Measurements from ENCODE around the gene USP43.
"Not testable (repeated sequence)": the region's sequence is repeated elsewhere in the genome, so short reads cannot be mapped to it uniquely, and the experiment has no call there.

USP43 gene

GRCh38 chr17:9636501-9636900, 8.8 kb upstream of the USP43 start:
- TF ChIP-seq POLR2A (IDR thresholded peaks at IDR 0.05; ENCODE audit: low read depth, low read length): no peak
- DNase-seq (ENCODE audit: insufficient read length, low spot score): no peak
- no peak for FAIRE-seq

GRCh38 chr17:9640388-9640787, 4.9 kb upstream of the USP43 start:
- not testable (repeated sequence) for FAIRE-seq; DNase-seq (ENCODE audit: insufficient read length, low spot score)

- TF ChIP-seq POLR2A (IDR thresholded peaks at IDR 0.05; ENCODE audit: low read depth, low read length): no peak
- DNase-seq (ENCODE audit: insufficient read length, low spot score): no peak
- FAIRE-seq: no peak
Measured at GRCh38 chr17:9643611-9644010, 1.7 kb upstream of the USP43 start.

- no peak for TF ChIP-seq POLR2A (IDR thresholded peaks at IDR 0.05; ENCODE audit: low read depth, low read length)
- no peak for FAIRE-seq
- no peak for DNase-seq (ENCODE audit: insufficient read length, low spot score)
Measured at GRCh38 chr17:9645851-9646545, 681 bp downstream of the USP43 start.

GRCh38 chr17:9646546-9646885, 1.2 kb downstream of the USP43 start:
- DNase-seq (ENCODE audit: insufficient read length, low spot score) (no peak), FAIRE-seq (no peak)
- TF ChIP-seq POLR2A (IDR thresholded peaks at IDR 0.05; ENCODE audit: low read depth, low read length): no peak

GRCh38 chr17:9647014-9647413, 1.7 kb downstream of the USP43 start:
- DNase-seq (ENCODE audit: insufficient read length, low spot score): no peak
- no peak for TF ChIP-seq POLR2A (IDR thresholded peaks at IDR 0.05; ENCODE audit: low read depth, low read length)
- FAIRE-seq: no peak

- no peak for FAIRE-seq
- DNase-seq (ENCODE audit: insufficient read length, low spot score): peak; percentile 29
- no peak for TF ChIP-seq POLR2A (IDR thresholded peaks at IDR 0.05; ENCODE audit: low read depth, low read length)
Measured at GRCh38 chr17:9648521-9649110, 3.3 kb downstream of the USP43 start.

GRCh38 chr17:9658593-9659211, 13.4 kb downstream of the USP43 start:
- no peak for TF ChIP-seq POLR2A (IDR thresholded peaks at IDR 0.05; ENCODE audit: low read depth, low read length)
- DNase-seq (ENCODE audit: insufficient read length, low spot score) (no peak), FAIRE-seq (no peak)

GRCh38 chr17:9661027-9661426, 15.7 kb downstream of the USP43 start:
- TF ChIP-seq POLR2A (IDR thresholded peaks at IDR 0.05; ENCODE audit: low read depth, low read length): no peak
- FAIRE-seq (no peak), DNase-seq (ENCODE audit: insufficient read length, low spot score) (no peak)

- FAIRE-seq; DNase-seq (ENCODE audit: insufficient read length, low spot score): not testable (repeated sequence)
Measured at GRCh38 chr17:9663511-9663910, 18.2 kb downstream of the USP43 start.

- DNase-seq (ENCODE audit: insufficient read length, low spot score) (no peak), FAIRE-seq (no peak)
- TF ChIP-seq POLR2A (IDR thresholded peaks at IDR 0.05; ENCODE audit: low read depth, low read length): no peak
Measured at GRCh38 chr17:9666461-9667050, 21.2 kb downstream of the USP43 start.

GRCh38 chr17:9668517-9668916, 23.2 kb downstream of the USP43 start:
- FAIRE-seq (peak; percentile 64), DNase-seq (ENCODE audit: insufficient read length, low spot score) (peak; percentile 49)
- no peak for TF ChIP-seq POLR2A (IDR thresholded peaks at IDR 0.05; ENCODE audit: low read depth, low read length)

- TF ChIP-seq POLR2A (IDR thresholded peaks at IDR 0.05; ENCODE audit: low read depth, low read length): no peak
- FAIRE-seq (no peak), DNase-seq (ENCODE audit: insufficient read length, low spot score) (no peak)
Measured at GRCh38 chr17:9669551-9670008, 24.3 kb downstream of the USP43 start.

- no peak for DNase-seq (ENCODE audit: insufficient read length, low spot score)
- no peak for TF ChIP-seq POLR2A (IDR thresholded peaks at IDR 0.05; ENCODE audit: low read depth, low read length)
- no peak for FAIRE-seq
Measured at GRCh38 chr17:9670596-9670995, 25.3 kb downstream of the USP43 start.

GRCh38 chr17:9671559-9671958, 26.2 kb downstream of the USP43 start:
- FAIRE-seq: no peak
- TF ChIP-seq POLR2A (IDR thresholded peaks at IDR 0.05; ENCODE audit: low read depth, low read length): no peak
- no peak for DNase-seq (ENCODE audit: insufficient read length, low spot score)

Measured in H54 (cell line).